GM18507 (cell line): ENCODE measurements around the gene RD3L.
A peak's percentile ranks its signal among the peaks of the same experiment; 100 is the strongest.
"Not testable (repeated sequence)": the region's sequence is repeated elsewhere in the genome, so short reads cannot be mapped to it uniquely, and the experiment has no call there.

Experiments used
- DNase-seq: peaks from one replicate; pipeline ENCODE4 v3.0.0; 2011; ENCODE audit warnings: low read depth; ENCODE audit not compliant: insufficient read length; ENCODE audit errors: extremely low spot score
- FAIRE-seq: peaks from 2 replicates; lab custom pipeline; 2011; peaks lifted over from hg19 to GRCh38; lab: Jason Lieb, UNC

RD3L gene

GRCh38 chr14:103930051-103930604, 12.2 kb downstream of the RD3L start:
- DNase-seq: no peak
- FAIRE-seq: no peak

GRCh38 chr14:103928011-103928890, 14.1 kb downstream of the RD3L start, which contains the start of gene TDRD9:
Gene TDRD9 (plus strand): TSS chr14:103928456. CDS start chr14:103928510, 54 bp downstream.
- FAIRE-seq: no peak
- DNase-seq: no peak

DNA sequence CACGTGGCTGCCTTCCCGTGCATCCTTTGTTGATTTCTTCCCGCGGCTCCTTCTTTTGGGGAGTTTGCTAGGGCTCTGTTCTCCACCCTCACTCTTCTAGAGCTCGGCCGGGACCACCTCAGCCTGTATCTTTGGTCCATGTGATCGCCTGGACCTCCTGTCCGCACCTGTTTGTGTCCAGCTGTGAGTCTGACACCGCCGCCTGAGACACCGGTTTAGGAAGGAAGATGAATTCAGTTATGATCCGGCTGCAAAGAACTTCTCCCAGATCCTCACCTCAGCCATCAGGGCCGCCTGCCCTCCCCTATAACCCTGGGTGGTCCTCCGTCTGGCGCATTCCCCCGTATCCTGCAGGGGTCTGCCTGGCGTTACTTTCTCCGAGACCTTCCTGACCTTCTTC, 14.8 kb downstream of the RD3L start:
- no peak for FAIRE-seq

DNA sequence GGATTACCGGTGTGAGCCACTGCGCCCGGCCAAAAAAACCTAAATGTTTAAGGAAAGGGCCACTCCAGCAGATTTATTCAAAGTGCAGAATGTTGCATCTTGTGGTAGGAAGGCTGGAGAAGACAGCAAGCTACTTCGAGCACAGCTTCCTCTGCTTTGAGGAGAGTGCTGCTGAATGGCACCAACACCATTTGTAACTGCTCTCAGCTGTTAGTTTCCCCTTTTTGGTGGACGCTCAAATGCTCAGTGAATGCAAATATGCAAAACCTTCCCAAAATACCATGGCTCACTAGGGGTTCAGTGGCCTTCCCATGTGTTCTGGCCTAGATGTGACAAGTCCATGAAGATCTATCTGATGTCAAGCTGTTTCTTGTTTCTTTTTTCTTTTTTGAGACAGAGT, 17.0 kb downstream of the RD3L start:
- FAIRE-seq: no peak
- DNase-seq: no peak

More for the DNA sequence above, 14.8 kb downstream of the RD3L start:
- DNase-seq: no peak

DNA sequence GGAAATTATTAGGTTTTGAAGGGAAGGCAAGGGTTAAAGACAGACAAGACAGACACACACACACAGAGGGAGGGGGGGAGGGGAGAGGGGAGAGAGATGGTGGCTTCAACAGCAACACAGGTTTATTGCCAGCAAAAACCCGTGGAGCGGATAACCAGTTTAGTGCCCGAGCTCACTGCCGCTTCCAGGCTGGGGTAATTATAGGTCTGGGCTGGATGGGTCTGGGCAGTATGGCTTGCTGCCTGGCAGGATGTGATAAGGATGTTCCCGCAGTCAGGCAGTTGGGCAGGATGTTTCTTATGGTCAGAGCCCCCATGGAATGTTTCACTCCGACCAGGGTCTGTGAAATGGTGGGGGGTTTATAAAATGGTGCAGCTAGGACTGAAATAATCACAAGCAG, 18.5 kb downstream of the RD3L start:
- DNase-seq: no peak
- FAIRE-seq: no peak

DNA sequence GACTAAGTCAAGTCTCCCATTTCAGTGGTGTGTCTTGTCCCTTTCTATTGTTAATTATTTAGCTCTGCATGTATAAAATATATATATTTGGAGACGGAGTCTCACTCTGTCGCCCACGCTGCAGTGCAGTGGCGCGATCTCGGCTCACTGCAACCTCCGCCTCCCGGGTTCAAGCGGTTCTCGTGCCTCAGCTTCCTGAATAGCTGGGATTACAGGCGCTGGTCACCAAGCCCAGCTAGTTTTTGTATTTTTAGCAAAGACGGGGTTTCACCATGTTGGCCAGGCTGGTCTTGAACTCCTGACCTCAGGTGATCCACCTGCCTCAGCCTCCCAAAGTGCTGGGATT, 20.5 kb downstream of the RD3L start:
- FAIRE-seq, DNase-seq: not testable (repeated sequence)

GRCh38 chr14:103920981-103921854, 21.1 kb downstream of the RD3L start:
- FAIRE-seq: peak; percentile 98
- DNase-seq: peak; percentile 94

GRCh38 chr14:103916636-103917262, 25.6 kb downstream of the RD3L start:
- no peak for FAIRE-seq
- DNase-seq: no peak

GRCh38 chr14:103915616-103916015, 26.7 kb downstream of the RD3L start:
- DNase-seq (no peak), FAIRE-seq (no peak)

- FAIRE-seq (no peak), DNase-seq (no peak)
These were observed 31.3 kb downstream of the RD3L start for GRCh38 chr14:103910984-103911383.

GRCh38 chr14:103910262-103910935, 31.9 kb downstream of the RD3L start:
- peak; percentile 35 for DNase-seq
- peak; percentile 77 for FAIRE-seq

GRCh38 chr14:103909531-103910261, 32.6 kb downstream of the RD3L start:
- FAIRE-seq: no peak
- DNase-seq: no peak

DNA sequence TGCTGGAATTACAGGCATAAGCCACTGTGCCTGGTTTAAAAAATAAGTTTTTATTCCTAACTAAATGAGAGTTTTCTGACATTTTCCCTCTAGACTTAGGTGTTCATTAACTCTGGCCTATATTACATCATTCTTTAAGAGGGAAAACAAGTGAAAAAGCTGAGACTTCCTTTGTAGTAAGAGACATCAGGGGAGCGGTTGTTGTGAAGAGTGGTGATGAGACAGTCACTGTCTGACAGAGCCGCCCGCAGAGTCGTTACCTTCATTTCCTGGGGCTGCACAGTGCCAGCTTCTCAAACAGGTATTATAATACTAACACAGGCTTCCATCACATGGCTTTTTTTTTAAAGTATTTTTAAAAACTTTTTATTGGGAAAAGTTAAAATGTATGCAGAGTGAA, 33.7 kb downstream of the RD3L start:
- FAIRE-seq: no peak
- no peak for DNase-seq

DNA sequence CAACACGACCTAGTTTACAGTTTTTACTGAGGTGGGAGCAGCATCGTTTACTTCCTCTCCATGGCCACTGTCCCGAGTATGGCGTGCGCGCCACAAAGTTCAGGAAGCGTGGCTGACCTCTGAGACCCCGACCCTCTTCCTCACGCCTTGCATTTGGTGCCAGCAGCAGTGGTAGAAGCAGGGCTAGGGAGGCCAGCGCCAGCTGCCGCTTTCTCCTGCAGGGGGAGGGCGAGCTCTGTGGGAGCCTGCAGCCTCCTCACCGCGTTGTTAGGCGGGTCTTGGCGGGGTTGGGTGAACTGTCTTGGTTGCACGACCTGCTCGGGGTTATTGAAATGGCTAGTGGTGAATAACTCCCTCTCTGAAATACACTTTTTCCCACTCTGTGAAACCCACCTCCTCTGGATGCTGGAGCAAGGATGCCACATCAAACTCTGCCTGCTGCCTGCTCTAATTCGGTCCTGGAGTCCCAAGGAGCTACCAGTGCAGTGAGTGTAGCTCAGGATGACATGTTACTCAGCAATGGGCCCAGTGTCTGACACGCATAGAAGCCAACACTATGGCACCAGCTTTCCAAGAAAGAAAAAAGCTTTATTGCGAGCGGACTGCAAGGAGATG, 36.4 kb downstream of the RD3L start:
- FAIRE-seq (no peak), DNase-seq (no peak)

GRCh38 chr14:103904493-103905107, 37.7 kb downstream of the RD3L start:
- no peak for FAIRE-seq
- no peak for DNase-seq

DNA sequence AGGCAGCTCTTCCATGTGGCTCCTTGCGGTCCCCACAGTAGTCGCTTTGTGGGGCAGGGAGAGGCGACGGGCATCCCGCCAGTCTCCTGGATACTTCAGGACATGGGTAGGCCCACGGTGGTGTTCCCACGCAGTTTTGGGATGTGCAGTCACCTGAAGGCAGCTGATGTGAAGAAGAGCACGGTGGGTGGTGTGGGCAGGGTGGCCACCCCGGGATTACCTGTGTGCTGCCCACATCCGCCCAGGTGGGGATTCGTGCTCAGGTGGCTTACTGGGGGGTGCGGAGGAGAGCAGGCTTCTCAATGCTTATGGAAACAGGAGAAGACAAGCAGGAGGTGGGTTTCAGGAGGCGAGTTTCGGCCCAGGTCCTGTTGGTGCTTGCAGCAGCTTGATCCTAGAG, 42.5 kb downstream of the RD3L start:
- no peak for DNase-seq
- FAIRE-seq: no peak

DNA sequence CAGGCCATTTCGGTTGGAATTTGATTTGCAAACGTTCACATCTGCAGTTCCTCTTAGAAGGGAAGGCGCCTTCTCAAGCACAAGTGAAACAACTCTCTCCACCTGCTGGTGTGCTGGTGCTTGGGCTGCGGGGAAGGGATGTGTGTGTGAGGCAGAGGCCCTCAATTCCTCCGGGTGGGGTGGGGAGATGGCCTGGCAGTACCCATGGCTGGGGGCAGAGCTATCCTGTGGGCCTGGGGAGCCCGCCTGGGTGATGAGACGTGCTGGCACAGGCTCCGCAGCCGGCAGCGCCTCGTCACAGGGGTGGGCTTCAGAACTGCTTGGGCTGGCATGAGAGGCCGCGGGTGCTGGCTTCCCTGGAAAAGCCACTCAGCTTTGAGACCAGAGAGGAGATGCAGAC, 43.0 kb downstream of the RD3L start:
- FAIRE-seq (no peak), DNase-seq (no peak)

- no peak for FAIRE-seq
- DNase-seq: no peak
These were observed 43.6 kb downstream of the RD3L start for GRCh38 chr14:103898711-103899110.
